Uterus (tissue), 4 donors: Measurements from ENCODE around the gene IGIP. TPM values are rescaled to one million over a fixed set of nuclear protein-coding genes. Genes with fewer than 3 reads are reported as not detected.

Experiments
- DNase-seq, 2 donors: peaks; one replicate each; pipeline ENCODE4 v3.0.0-alpha.2; 2019 to 2020
- H3K27ac ChIP-seq, 2 donors: fragments of 200-600 bp; sonication (generic); 1 replicate in 1 of 2; 2 replicates in 1 of 2; pipeline ENCODE4 v1.5.1; 2016 to 2018
- H3K27me3 ChIP-seq, 2 donors: fragments of 200-600 bp; sonication (generic); one replicate each; pipeline ENCODE4 v1.5.1; 2018 to 2019; ENCODE audit warnings: control low read depth in 1 of 2
- H3K36me3 ChIP-seq, 2 donors: fragments of 200-600 bp; sonication (generic); one replicate each; pipeline ENCODE4 v1.5.1; 2019; ENCODE audit warnings: control low read depth in 1 of 2
- H3K4me1 ChIP-seq, 2 donors: fragments of 200-600 bp; sonication (generic); one replicate each; pipeline ENCODE4 v1.5.1; 2018 to 2019; ENCODE audit warnings: control low read depth in 1 of 2
- H3K4me3 ChIP-seq, 2 donors: fragments of 200-600 bp; sonication (generic); 1 replicate in 1 of 2; 2 replicates in 1 of 2; pipeline ENCODE4 v1.5.1; 2018 to 2019; ENCODE audit warnings: mild to moderate bottlenecking in 1 of 2
- H3K9me3 ChIP-seq, 2 donors: fragments of 200-600 bp; sonication (generic); one replicate each; pipeline ENCODE4 v1.5.1; 2019; ENCODE audit warnings: control low read depth in 1 of 2
- CTCF ChIP-seq, 4 experiments: fragments of 200-600 bp in 2 of 4; fragments of 450-650 bp in 2 of 4; sonication (generic) in 2 of 4; IDR thresholded peaks; one replicate each; pipeline ENCODE4 v1.5.1; 2016 to 2019; ENCODE audit warnings: antibody characterized with exemption in 4 of 4, mild to moderate bottlenecking in 2 of 4, moderate library complexity in 1 of 4
- POLR2A ChIP-seq, 2 donors: fragments of 450-650 bp; IDR thresholded peaks; one replicate each; pipeline ENCODE4 v1.6.1; 2016; ENCODE audit warnings: antibody characterized with exemption in 2 of 2, mild to moderate bottlenecking in 1 of 2, moderate library complexity in 1 of 2
- intact Hi-C: fragments of 100-400 bp; cut with DNase I; formaldehyde crosslinking; loops from one replicate; pipeline ENCODE4 v1.15.1; 2023; ENCODE audit warnings: low total_unique reads
- total RNA-seq, 4 donors: library from RNA; depleted of rRNA in 3 of 4; stranded (reverse); fragments of >200 nt in 3 of 4; gene quantifications; one replicate each; pipeline versions ENCODE4 v1.1.0 to v1.2.4, GENCODE V29; 2014 to 2023
- donor health status: DM: yes; HTN: yes; CAD: no.

Gene IGIP
- total RNA-seq, 4 donors from 2014 or later: 17.8 to 33.5 (median 31.2) TPM

- H3K27ac ChIP-seq: no peak overlapping the region
- no peak for DNase-seq
- no peaks in the 10 kb centered on the region for H3K36me3 ChIP-seq
- H3K4me1 ChIP-seq: peaks cover 0 to 10% of the 10 kb centered on the region in 2 donors
- H3K27me3 ChIP-seq: no peaks in the 10 kb centered on the region
- intact Hi-C loops: no loop called here
- no peak overlapping the region for H3K4me3 ChIP-seq
- no peak for TF ChIP-seq CTCF (IDR thresholded peaks at IDR 0.05)
- no peak for TF ChIP-seq POLR2A (IDR thresholded peaks at IDR 0.05)
- H3K9me3 ChIP-seq: no peaks in the 10 kb centered on the region
Observed at GRCh38 chr5:140118302-140118936, 7.3 kb upstream of the IGIP start.

GRCh38 chr5:140126315-140127012, 727 bp downstream of the IGIP start:
- TF ChIP-seq CTCF (IDR thresholded peaks at IDR 0.05) (no peak), POLR2A (IDR thresholded peaks at IDR 0.05) (no peak)
- Histone ChIP-seq H3K36me3 (no peaks in the 10 kb centered on the region), H3K27ac (no peak overlapping the region), H3K4me3 (no peak overlapping the region), H3K27me3 (no peaks in the 10 kb centered on the region), H3K9me3 (no peaks in the 10 kb centered on the region), H3K4me1 (no peaks in the 10 kb centered on the region)
- intact Hi-C loops: no loop called here
- no peak for DNase-seq

- H3K4me3 ChIP-seq: no peak overlapping the region
- no peaks in the 10 kb centered on the region for H3K4me1 ChIP-seq
- no peak overlapping the region for H3K27ac ChIP-seq
- no peaks in the 10 kb centered on the region for H3K9me3 ChIP-seq
- no peaks in the 10 kb centered on the region for H3K36me3 ChIP-seq
- H3K27me3 ChIP-seq: no peaks in the 10 kb centered on the region
- intact Hi-C loops: no loop called here
- DNase-seq: no peak
- TF ChIP-seq POLR2A (IDR thresholded peaks at IDR 0.05) (no peak), CTCF (IDR thresholded peaks at IDR 0.05) (no peak)
Observed at GRCh38 chr5:140128376-140128775, 2.6 kb downstream of the IGIP start.

- no peak for DNase-seq
- Histone ChIP-seq H3K27me3 (no peaks in the 10 kb centered on the region), H3K4me1 (no peaks in the 10 kb centered on the region), H3K36me3 (no peaks in the 10 kb centered on the region), H3K9me3 (no peaks in the 10 kb centered on the region), H3K27ac (no peak overlapping the region), H3K4me3 (no peak overlapping the region)
- TF ChIP-seq CTCF (IDR thresholded peaks at IDR 0.05) (no peak), POLR2A (IDR thresholded peaks at IDR 0.05) (no peak)
- intact Hi-C loops: no loop called here
Observed at GRCh38 chr5:140130949-140131733, 5.4 kb downstream of the IGIP start.

- H3K27ac ChIP-seq: no peak overlapping the region
- no peaks in the 10 kb centered on the region for H3K27me3 ChIP-seq
- no peaks in the 10 kb centered on the region for H3K36me3 ChIP-seq
- no peak for TF ChIP-seq CTCF (IDR thresholded peaks at IDR 0.05)
- TF ChIP-seq POLR2A (IDR thresholded peaks at IDR 0.05): no peak
- no peaks in the 10 kb centered on the region for H3K4me1 ChIP-seq
- no peaks in the 10 kb centered on the region for H3K9me3 ChIP-seq
- DNase-seq: no peak
- intact Hi-C loops: no loop called here
- H3K4me3 ChIP-seq: no peak overlapping the region
Observed at GRCh38 chr5:140131967-140132409, 6.3 kb downstream of the IGIP start.
